GM18861 (cell line): ENCODE results near the gene METTL24.

Experiments used
- ATAC-seq: cut with Tn5 transposase; IDR thresholded peaks from one replicate; pipeline ENCODE4 v1.9.1; 2021; ENCODE audit not compliant: unreplicated experiment

The METTL24 gene

GRCh38 chr6:110338820-110339470 lies 19.2 kb downstream of the METTL24 start:
- ATAC-seq, result no peak

GRCh38 chr6:110337486-110337885 lies 20.7 kb downstream of the METTL24 start:
- no peak for ATAC-seq

GRCh38 chr6:110334423-110335180 lies 23.5 kb downstream of the METTL24 start:
- ATAC-seq, result no peak

- no peak for ATAC-seq
Measured at GRCh38 chr6:110332281-110332680, 25.9 kb downstream of the METTL24 start.

GRCh38 chr6:110331816-110332215 lies 26.3 kb downstream of the METTL24 start:
- no peak for ATAC-seq

GRCh38 chr6:110331390-110331789 lies 26.8 kb downstream of the METTL24 start:
- ATAC-seq, result no peak

- ATAC-seq, result no peak
Measured at GRCh38 chr6:110329714-110330436, 28.3 kb downstream of the METTL24 start.

- no peak for ATAC-seq
Measured at GRCh38 chr6:110329348-110329713, 28.8 kb downstream of the METTL24 start.

- no peak for ATAC-seq
Measured at GRCh38 chr6:110328259-110328658, 29.9 kb downstream of the METTL24 start.

GRCh38 chr6:110327391-110327790 lies 30.8 kb downstream of the METTL24 start:
- no peak for ATAC-seq

GRCh38 chr6:110326609-110327008 lies 31.5 kb downstream of the METTL24 start:
- no peak for ATAC-seq

GRCh38 chr6:110326057-110326456 lies 32.1 kb downstream of the METTL24 start:
- no peak for ATAC-seq

GRCh38 chr6:110325197-110325596 lies 33.0 kb downstream of the METTL24 start:
- ATAC-seq, result no peak

- ATAC-seq, result no peak
Measured at GRCh38 chr6:110324548-110324947, 33.6 kb downstream of the METTL24 start.

- no peak for ATAC-seq
Measured at GRCh38 chr6:110323258-110323657, 34.9 kb downstream of the METTL24 start.

GRCh38 chr6:110322874-110323242 lies 35.3 kb downstream of the METTL24 start:
- no peak for ATAC-seq

- no peak for ATAC-seq
Measured at GRCh38 chr6:110322151-110322873, 35.8 kb downstream of the METTL24 start.

GRCh38 chr6:110320307-110320706 lies 37.8 kb downstream of the METTL24 start:
- no peak for ATAC-seq

- no peak for ATAC-seq
Measured at GRCh38 chr6:110319843-110320242, 38.3 kb downstream of the METTL24 start.

GRCh38 chr6:110319381-110319780 lies 38.8 kb downstream of the METTL24 start:
- ATAC-seq, result no peak

GRCh38 chr6:110318971-110319370 lies 39.2 kb downstream of the METTL24 start:
- no peak for ATAC-seq
